Thyroid gland (tissue), 4 donors: Measurements from ENCODE around the gene NEXN.

Experiments
- POLR2A ChIP-seq, 2 donors: fragments of 450-650 bp; IDR thresholded peaks; one replicate each; pipeline ENCODE4 v1.6.1; 2017; ENCODE audit warnings: antibody characterized with exemption in 2 of 2, mild to moderate bottlenecking in 2 of 2, moderate library complexity in 1 of 2
- TF ChIP-seq, protein P1 (sequence below), 6 experiments: fragments of 200-600 bp in 3 of 6; fragments of 450-650 bp in 3 of 6; sonication (generic) in 3 of 6; IDR thresholded peaks; one replicate each; pipeline ENCODE4 v1.5.1; 2016 to 2019; ENCODE audit warnings: antibody characterized with exemption in 6 of 6, mild to moderate bottlenecking in 2 of 6, inconsistent platforms in 1 of 6, moderate library complexity in 1 of 6

DNA sequence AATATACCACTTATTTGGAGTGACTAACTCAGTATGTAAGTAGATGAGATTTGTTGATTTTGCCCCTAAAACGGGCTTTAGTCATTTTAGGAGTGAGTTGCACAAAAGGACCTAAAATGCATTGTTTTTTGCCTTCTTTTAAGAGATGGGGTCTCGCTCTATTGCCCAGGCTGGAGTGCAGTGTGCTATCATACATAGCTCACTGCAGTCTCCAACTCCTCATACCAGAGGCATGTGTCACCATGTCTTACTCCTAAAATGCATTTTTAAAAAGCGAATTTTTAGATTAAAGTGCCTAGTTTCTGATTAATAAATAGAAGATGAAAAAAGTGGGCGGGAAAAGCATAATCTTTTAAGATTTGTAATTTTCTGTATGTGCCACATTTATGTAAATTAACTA is 11.5 kb upstream of the NEXN start:
- TF ChIP-seq, protein P1, sequence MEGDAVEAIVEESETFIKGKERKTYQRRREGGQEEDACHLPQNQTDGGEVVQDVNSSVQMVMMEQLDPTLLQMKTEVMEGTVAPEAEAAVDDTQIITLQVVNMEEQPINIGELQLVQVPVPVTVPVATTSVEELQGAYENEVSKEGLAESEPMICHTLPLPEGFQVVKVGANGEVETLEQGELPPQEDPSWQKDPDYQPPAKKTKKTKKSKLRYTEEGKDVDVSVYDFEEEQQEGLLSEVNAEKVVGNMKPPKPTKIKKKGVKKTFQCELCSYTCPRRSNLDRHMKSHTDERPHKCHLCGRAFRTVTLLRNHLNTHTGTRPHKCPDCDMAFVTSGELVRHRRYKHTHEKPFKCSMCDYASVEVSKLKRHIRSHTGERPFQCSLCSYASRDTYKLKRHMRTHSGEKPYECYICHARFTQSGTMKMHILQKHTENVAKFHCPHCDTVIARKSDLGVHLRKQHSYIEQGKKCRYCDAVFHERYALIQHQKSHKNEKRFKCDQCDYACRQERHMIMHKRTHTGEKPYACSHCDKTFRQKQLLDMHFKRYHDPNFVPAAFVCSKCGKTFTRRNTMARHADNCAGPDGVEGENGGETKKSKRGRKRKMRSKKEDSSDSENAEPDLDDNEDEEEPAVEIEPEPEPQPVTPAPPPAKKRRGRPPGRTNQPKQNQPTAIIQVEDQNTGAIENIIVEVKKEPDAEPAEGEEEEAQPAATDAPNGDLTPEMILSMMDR (IDR thresholded peaks at IDR 0.05): no peak
- TF ChIP-seq POLR2A (IDR thresholded peaks at IDR 0.05): no peak
